Colonic mucosa (tissue), 4 donors: ENCODE data around the gene HUS1B. TPM values are rescaled to one million over a fixed set of nuclear protein-coding genes. Genes with fewer than 3 reads are reported as not detected.

Experiments
- DNase-seq: peaks from one replicate; pipeline ENCODE4 v3.0.0-alpha.2; 2020
- H3K27ac ChIP-seq: fragments of 200-600 bp; one replicate; pipeline ENCODE4 v1.8.0; 2021
- H3K27me3 ChIP-seq: fragments of 200-600 bp; one replicate; pipeline ENCODE4 v1.8.0; 2021
- H3K36me3 ChIP-seq: fragments of 200-600 bp; one replicate; pipeline ENCODE4 v1.8.0; 2021
- H3K4me1 ChIP-seq: fragments of 200-600 bp; one replicate; pipeline ENCODE4 v1.8.0; 2021; ENCODE audit warnings: mild to moderate bottlenecking
- H3K4me3 ChIP-seq: fragments of 200-600 bp; one replicate; pipeline ENCODE4 v1.8.0; 2021
- H3K9ac ChIP-seq, 2 donors: one replicate each; pipeline ENCODE4 v1.7.0; 2013; ENCODE audit warnings: control low read depth in 2 of 2, low read depth in 2 of 2, low read length in 2 of 2
- H3K9me3 ChIP-seq: fragments of 200-600 bp; one replicate; pipeline ENCODE4 v1.8.0; 2021
- CTCF ChIP-seq: fragments of 200-600 bp; IDR thresholded peaks from one replicate; pipeline ENCODE4 v1.8.0; 2022; ENCODE audit warnings: antibody characterized with exemption, mild to moderate bottlenecking
- intact Hi-C: fragments of 100-400 bp; cut with DNase I; formaldehyde crosslinking; loops from one replicate; pipeline ENCODE4 v1.14.1; 2022
- total RNA-seq, 2 donors: library from RNA; stranded (reverse); fragmentation: NEBNext Ultra II Directional in 1 of 2; extraction: Animal tissue kit (Norgen Biotek cat#: 25700) in 1 of 2; gene quantifications; one replicate each; pipeline ENCODE4 v1.2.1, GENCODE V29; 2021
- donor health status: healthy.
- donor health status: DM: no; HTN: no; CAD: no.
- donor health status: DM: no; HTN: no; CAD: no.

The HUS1B gene
- total RNA-seq: 1 to 10 TPM in 1 of 2 donors, under 1 TPM in 1; 0.64 to 1.1 TPM

GRCh38 chr6:656460-657252 is at the start of gene HUS1B:
HUS1B (minus strand) TSS chr6:657100; CDS start chr6:656944, 156 bp downstream.
- H3K27ac ChIP-seq: no peak within 1 kb of the TSS
- no peak for DNase-seq
- no peaks in the 10 kb centered on the region for H3K27me3 ChIP-seq
- no peaks in the 10 kb centered on the region for H3K9me3 ChIP-seq
- TF ChIP-seq CTCF: no peak
- no peaks in the 10 kb centered on the region for H3K4me1 ChIP-seq
- no peaks in the 10 kb centered on the region for H3K36me3 ChIP-seq
- H3K4me3 ChIP-seq: no peak within 1 kb of the TSS
- intact Hi-C loops: no loop called here
- H3K9ac ChIP-seq: no peak within 1 kb of the TSS

GRCh38 chr6:706146-706545 is 49.2 kb upstream of the HUS1B start:
- intact Hi-C loops: no loop called here
- DNase-seq: no peak
- Histone ChIP-seq H3K36me3 (no peaks in the 10 kb centered on the region), H3K4me1 (no peaks in the 10 kb centered on the region), H3K4me3 (no peak overlapping the region), H3K9ac (no peak overlapping the region), H3K27me3 (no peaks in the 10 kb centered on the region), H3K27ac (no peak overlapping the region), H3K9me3 (no peaks in the 10 kb centered on the region)
- no peak for TF ChIP-seq CTCF

GRCh38 chr6:705047-705446 is 48.1 kb upstream of the HUS1B start:
- no peaks in the 10 kb centered on the region for H3K9me3 ChIP-seq
- no peak for TF ChIP-seq CTCF
- no peak overlapping the region for H3K9ac ChIP-seq
- DNase-seq: no peak
- H3K36me3 ChIP-seq: no peaks in the 10 kb centered on the region
- intact Hi-C loops: no loop called here
- H3K4me1 ChIP-seq: no peaks in the 10 kb centered on the region
- H3K4me3 ChIP-seq: no peak overlapping the region
- no peak overlapping the region for H3K27ac ChIP-seq
- H3K27me3 ChIP-seq: no peaks in the 10 kb centered on the region

GRCh38 chr6:704046-704445 is 47.1 kb upstream of the HUS1B start:
- no peaks in the 10 kb centered on the region for H3K4me1 ChIP-seq
- H3K36me3 ChIP-seq: no peaks in the 10 kb centered on the region
- intact Hi-C loops: no loop called here
- no peaks in the 10 kb centered on the region for H3K27me3 ChIP-seq
- H3K9me3 ChIP-seq: no peaks in the 10 kb centered on the region
- H3K27ac ChIP-seq: no peak overlapping the region
- DNase-seq: no peak
- no peak for TF ChIP-seq CTCF
- no peak overlapping the region for H3K9ac ChIP-seq
- H3K4me3 ChIP-seq: no peak overlapping the region

- no peaks in the 10 kb centered on the region for H3K9me3 ChIP-seq
- DNase-seq: no peak
- H3K27ac ChIP-seq: no peak overlapping the region
- no peak overlapping the region for H3K9ac ChIP-seq
- no peak for TF ChIP-seq CTCF
- no peak overlapping the region for H3K4me3 ChIP-seq
- no peaks in the 10 kb centered on the region for H3K4me1 ChIP-seq
- H3K36me3 ChIP-seq: no peaks in the 10 kb centered on the region
- H3K27me3 ChIP-seq: no peaks in the 10 kb centered on the region
- intact Hi-C loops: no loop called here
Observed at GRCh38 chr6:703552-703951, 46.7 kb upstream of the HUS1B start.
